ENCODE results near the gene SLC31A1.
A peak's percentile ranks its signal among the peaks of the same experiment; 100 is the strongest.

Gene SLC31A1

GRCh38 chr9:113257863-113258262 lies 36.5 kb downstream of the SLC31A1 start:
- H2AFZ ChIP-seq (ENCODE audit: low read length, unreplicated experiment) = no peak overlapping the region
- H3K4me1 ChIP-seq (ENCODE audit: control insufficient read depth, insufficient read depth, low read length, unreplicated experiment) = no peaks in the 10 kb centered on the region
- H3K79me2 ChIP-seq (ENCODE audit: control insufficient read depth, insufficient read depth, low read length, unreplicated experiment) = no peaks in the 10 kb centered on the region
- no peaks in the 10 kb centered on the region for H3K27me3 ChIP-seq (ENCODE audit: insufficient read depth, low read length)
- peaks cover 14% of the 10 kb centered on the region for H3K36me3 ChIP-seq (ENCODE audit: insufficient read depth, low read length)
- H3K27ac ChIP-seq (ENCODE audit: low read depth, low read length) = no peak overlapping the region
- H3K4me3 ChIP-seq (ENCODE audit: low read depth, low read length) = no peak overlapping the region

- Histone ChIP-seq H3K4me3 (ENCODE audit: low read depth, low read length) (no peak overlapping the region), H2AFZ (ENCODE audit: low read length, unreplicated experiment) (no peak overlapping the region), H3K27ac (ENCODE audit: low read depth, low read length) (no peak overlapping the region), H3K36me3 (ENCODE audit: insufficient read depth, low read length) (peaks cover 14% of the 10 kb centered on the region), H3K79me2 (ENCODE audit: control insufficient read depth, insufficient read depth, low read length, unreplicated experiment) (no peaks in the 10 kb centered on the region), H3K27me3 (ENCODE audit: insufficient read depth, low read length) (no peaks in the 10 kb centered on the region), H3K4me1 (ENCODE audit: control insufficient read depth, insufficient read depth, low read length, unreplicated experiment) (no peaks in the 10 kb centered on the region)
Measured at GRCh38 chr9:113258282-113258681, 36.9 kb downstream of the SLC31A1 start.

DNA sequence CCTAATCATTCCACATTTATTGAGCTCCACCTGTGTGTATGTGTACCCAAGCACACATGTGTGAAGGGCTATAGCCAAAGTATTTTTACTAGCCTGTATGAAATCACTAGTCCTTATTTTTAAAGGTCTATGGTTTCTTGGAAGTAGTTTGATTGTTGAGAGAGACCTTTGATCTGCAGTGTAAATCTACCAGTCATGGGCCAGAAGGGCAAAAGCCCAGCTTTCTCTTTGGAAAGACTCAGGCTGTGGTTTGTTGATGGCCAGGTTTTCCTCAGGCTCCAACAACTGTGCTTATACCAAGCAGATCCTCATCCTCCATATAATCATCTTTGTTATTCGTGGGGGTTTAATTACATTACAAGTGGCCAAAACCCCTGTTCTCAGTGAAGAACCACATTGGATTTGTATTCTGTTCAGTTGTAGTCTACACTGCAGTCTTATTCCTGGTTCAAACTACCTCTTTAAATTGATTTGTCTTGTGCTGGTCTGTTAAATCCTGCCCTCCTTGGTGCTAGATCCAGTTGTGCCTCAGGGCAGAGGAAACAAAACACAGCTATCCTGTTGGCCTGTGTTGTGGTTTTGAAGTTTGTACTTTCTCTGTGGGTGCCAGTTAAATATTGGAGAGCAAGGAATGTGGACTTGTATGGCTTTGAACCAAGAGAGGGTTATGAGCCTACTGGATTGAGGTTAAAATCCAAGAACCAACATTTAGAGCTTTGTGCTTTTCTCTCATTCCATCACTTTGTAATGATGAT lies 40.8 kb downstream of the SLC31A1 start:
- H3K27ac ChIP-seq (ENCODE audit: low read depth, low read length) = no peak overlapping the region
- no peaks in the 10 kb centered on the region for H3K27me3 ChIP-seq (ENCODE audit: insufficient read depth, low read length)
- peaks cover 11% of the 10 kb centered on the region for H3K36me3 ChIP-seq (ENCODE audit: insufficient read depth, low read length)
- H2AFZ ChIP-seq (ENCODE audit: low read length, unreplicated experiment) = no peak overlapping the region
- no peaks in the 10 kb centered on the region for H3K79me2 ChIP-seq (ENCODE audit: control insufficient read depth, insufficient read depth, low read length, unreplicated experiment)
- no peak overlapping the region for H3K4me3 ChIP-seq (ENCODE audit: low read depth, low read length)
- no peaks in the 10 kb centered on the region for H3K4me1 ChIP-seq (ENCODE audit: control insufficient read depth, insufficient read depth, low read length, unreplicated experiment)

DNA sequence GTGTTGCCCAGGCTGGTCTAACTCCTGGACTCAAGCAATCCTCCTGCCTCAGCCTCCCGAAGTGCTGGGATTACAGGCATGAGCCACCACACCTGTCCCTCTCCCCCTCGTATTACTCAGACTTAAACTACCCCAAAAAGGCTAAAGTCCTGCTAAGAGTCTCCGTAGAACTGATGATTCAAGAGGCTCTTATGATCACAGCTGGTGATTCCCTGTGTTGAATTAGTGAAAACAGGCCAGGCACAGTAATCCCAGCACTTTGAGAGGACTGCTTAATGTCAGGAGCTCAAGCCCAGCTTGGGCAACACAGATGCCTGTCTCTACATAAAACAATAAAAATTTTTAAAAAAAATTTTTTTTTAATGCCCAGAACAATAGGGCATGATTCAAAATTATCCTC lies 44.8 kb downstream of the SLC31A1 start:
- Histone ChIP-seq H3K27me3 (ENCODE audit: insufficient read depth, low read length) (no peaks in the 10 kb centered on the region), H3K4me3 (ENCODE audit: low read depth, low read length) (no peak overlapping the region), H3K4me1 (ENCODE audit: control insufficient read depth, insufficient read depth, low read length, unreplicated experiment) (no peaks in the 10 kb centered on the region), H3K27ac (ENCODE audit: low read depth, low read length) (no peak overlapping the region), H3K79me2 (ENCODE audit: control insufficient read depth, insufficient read depth, low read length, unreplicated experiment) (no peaks in the 10 kb centered on the region), H2AFZ (ENCODE audit: low read length, unreplicated experiment) (no peak overlapping the region), H3K36me3 (ENCODE audit: insufficient read depth, low read length) (peaks cover 12% of the 10 kb centered on the region)

DNA sequence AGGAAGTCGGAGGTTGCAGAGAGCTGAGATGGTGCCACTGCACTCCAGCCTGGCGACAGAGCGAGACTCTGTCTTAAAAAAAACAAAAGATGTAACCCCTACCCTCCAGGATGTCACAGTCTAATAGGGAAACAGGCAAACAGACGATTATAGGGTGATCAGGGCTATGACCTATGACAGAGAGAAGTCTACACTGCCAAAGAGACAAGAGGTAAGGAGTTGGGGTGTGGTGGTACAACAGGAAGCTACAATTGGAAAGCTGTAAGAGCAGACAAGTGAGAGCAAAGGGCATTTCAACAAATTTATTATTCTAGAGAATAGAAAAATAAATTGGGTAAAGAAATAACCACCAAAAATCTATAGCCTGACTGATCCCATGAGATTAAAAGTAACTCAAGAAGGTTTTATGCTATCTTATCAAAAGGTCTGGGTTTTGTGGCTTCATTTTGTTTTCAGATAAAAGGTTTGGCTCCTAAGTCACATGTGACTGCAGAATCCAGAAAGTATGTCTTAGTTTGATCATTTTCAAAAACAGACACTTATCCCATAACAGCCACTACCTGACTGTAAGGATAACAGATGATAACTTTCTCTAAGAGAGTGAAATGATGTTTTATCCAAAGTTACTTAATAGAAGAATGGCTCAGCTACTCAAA lies 46.7 kb downstream of the SLC31A1 start:
- no peak overlapping the region for H3K4me3 ChIP-seq (ENCODE audit: low read depth, low read length)
- no peak overlapping the region for H3K27ac ChIP-seq (ENCODE audit: low read depth, low read length)
- no peaks in the 10 kb centered on the region for H3K4me1 ChIP-seq (ENCODE audit: control insufficient read depth, insufficient read depth, low read length, unreplicated experiment)
- no peaks in the 10 kb centered on the region for H3K79me2 ChIP-seq (ENCODE audit: control insufficient read depth, insufficient read depth, low read length, unreplicated experiment)
- H2AFZ ChIP-seq (ENCODE audit: low read length, unreplicated experiment) = no peak overlapping the region
- peaks cover 20% of the 10 kb centered on the region for H3K36me3 ChIP-seq (ENCODE audit: insufficient read depth, low read length)
- no peaks in the 10 kb centered on the region for H3K27me3 ChIP-seq (ENCODE audit: insufficient read depth, low read length)

DNA sequence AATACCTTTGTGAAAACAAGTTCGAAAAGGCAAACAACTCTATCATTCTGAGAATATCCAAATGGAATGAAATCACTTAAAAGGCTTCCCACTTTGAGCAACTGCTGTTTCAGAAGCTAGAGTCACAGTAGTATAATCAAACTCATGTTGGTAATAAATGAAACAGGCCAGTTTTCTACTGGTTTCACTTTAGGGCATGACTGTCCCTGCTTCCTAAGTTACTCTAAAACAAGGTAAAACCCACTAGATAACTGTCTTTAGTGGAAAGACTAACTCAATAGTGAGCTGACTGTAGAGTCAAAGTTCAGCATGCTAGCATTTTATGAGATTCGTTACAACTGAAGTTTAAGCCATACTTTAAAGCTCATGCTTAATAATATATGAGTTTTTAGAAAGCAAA lies 48.0 kb downstream of the SLC31A1 start:
- H3K27ac ChIP-seq (ENCODE audit: low read depth, low read length) = no peak overlapping the region
- H3K4me3 ChIP-seq (ENCODE audit: low read depth, low read length) = no peak overlapping the region
- H3K79me2 ChIP-seq (ENCODE audit: control insufficient read depth, insufficient read depth, low read length, unreplicated experiment) = peaks cover 12% of the 10 kb centered on the region
- H3K27me3 ChIP-seq (ENCODE audit: insufficient read depth, low read length) = no peaks in the 10 kb centered on the region
- peaks cover 7% of the 10 kb centered on the region for H3K4me1 ChIP-seq (ENCODE audit: control insufficient read depth, insufficient read depth, low read length, unreplicated experiment)
- no peak overlapping the region for H2AFZ ChIP-seq (ENCODE audit: low read length, unreplicated experiment)
- H3K36me3 ChIP-seq (ENCODE audit: insufficient read depth, low read length) = peaks cover 20% of the 10 kb centered on the region

DNA sequence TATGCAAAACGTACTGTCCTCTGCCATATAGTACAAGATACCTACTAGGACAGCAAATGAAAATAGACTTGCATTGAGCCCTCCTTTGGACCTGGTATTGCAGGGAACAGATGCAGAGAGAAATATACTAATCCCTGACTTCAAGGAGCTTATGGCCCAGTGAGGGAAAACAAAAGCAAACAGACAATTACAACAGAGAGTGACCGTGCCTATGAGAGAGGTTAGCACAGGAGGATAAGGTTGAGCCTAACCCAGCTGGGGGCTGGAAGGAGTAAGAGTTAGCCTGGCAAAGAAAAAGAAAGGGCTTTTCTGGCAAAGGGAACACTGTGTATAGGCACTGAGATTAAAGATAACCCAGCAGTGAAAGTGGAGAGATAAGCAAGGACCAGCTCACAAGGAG lies 48.5 kb downstream of the SLC31A1 start:
- H3K27me3 ChIP-seq (ENCODE audit: insufficient read depth, low read length) = no peaks in the 10 kb centered on the region
- H3K4me1 ChIP-seq (ENCODE audit: control insufficient read depth, insufficient read depth, low read length, unreplicated experiment) = peaks cover 7% of the 10 kb centered on the region
- no peak overlapping the region for H3K27ac ChIP-seq (ENCODE audit: low read depth, low read length)
- H3K36me3 ChIP-seq (ENCODE audit: insufficient read depth, low read length) = peaks cover 20% of the 10 kb centered on the region
- H3K4me3 ChIP-seq (ENCODE audit: low read depth, low read length) = no peak overlapping the region
- no peak overlapping the region for H2AFZ ChIP-seq (ENCODE audit: low read length, unreplicated experiment)
- peaks cover 17% of the 10 kb centered on the region for H3K79me2 ChIP-seq (ENCODE audit: control insufficient read depth, insufficient read depth, low read length, unreplicated experiment)

GRCh38 chr9:113274474-113275156 lies 53.3 kb downstream of the SLC31A1 start:
- peak overlapping the region; percentile 99 for H3K4me3 ChIP-seq (ENCODE audit: low read depth, low read length)
- H2AFZ ChIP-seq (ENCODE audit: low read length, unreplicated experiment) = peak overlapping the region; percentile 91
- peak overlapping the region; percentile 80 for H3K27ac ChIP-seq (ENCODE audit: low read depth, low read length)
- no peaks in the 10 kb centered on the region for H3K27me3 ChIP-seq (ENCODE audit: insufficient read depth, low read length)
- peaks cover 48% of the 10 kb centered on the region for H3K79me2 ChIP-seq (ENCODE audit: control insufficient read depth, insufficient read depth, low read length, unreplicated experiment)
- peaks cover 35% of the 10 kb centered on the region for H3K36me3 ChIP-seq (ENCODE audit: insufficient read depth, low read length)
- peaks cover 24% of the 10 kb centered on the region for H3K4me1 ChIP-seq (ENCODE audit: control insufficient read depth, insufficient read depth, low read length, unreplicated experiment)

- peak within 1 kb of the TSS; percentile 80 for H3K27ac ChIP-seq (ENCODE audit: low read depth, low read length)
- peaks cover 53% of the 10 kb centered on the region for H3K79me2 ChIP-seq (ENCODE audit: control insufficient read depth, insufficient read depth, low read length, unreplicated experiment)
- H3K4me1 ChIP-seq (ENCODE audit: control insufficient read depth, insufficient read depth, low read length, unreplicated experiment) = peaks cover 24% of the 10 kb centered on the region
- peaks cover 32% of the 10 kb centered on the region for H3K36me3 ChIP-seq (ENCODE audit: insufficient read depth, low read length)
- peak within 1 kb of the TSS; percentile 91 for H2AFZ ChIP-seq (ENCODE audit: low read length, unreplicated experiment)
- no peaks in the 10 kb centered on the region for H3K27me3 ChIP-seq (ENCODE audit: insufficient read depth, low read length)
- peak within 1 kb of the TSS; percentile 99 for H3K4me3 ChIP-seq (ENCODE audit: low read depth, low read length)
Measured at GRCh38 chr9:113275157-113276131, 54.1 kb downstream of the SLC31A1 start, which contains the start of the genes CDC26 and PRPF4. Gene CDC26 (minus strand): TSS chr9:113275572. CDS start chr9:113272507, 3,065 bp downstream. Gene PRPF4 (plus strand): TSS chr9:113275658. CDS start chr9:113275744, 86 bp downstream.

GRCh38 chr9:113278840-113279239 lies 57.5 kb downstream of the SLC31A1 start:
- Histone ChIP-seq H2AFZ (ENCODE audit: low read length, unreplicated experiment) (no peak overlapping the region), H3K27me3 (ENCODE audit: insufficient read depth, low read length) (no peaks in the 10 kb centered on the region), H3K4me1 (ENCODE audit: control insufficient read depth, insufficient read depth, low read length, unreplicated experiment) (peaks cover 22% of the 10 kb centered on the region), H3K79me2 (ENCODE audit: control insufficient read depth, insufficient read depth, low read length, unreplicated experiment) (peaks cover 46% of the 10 kb centered on the region), H3K27ac (ENCODE audit: low read depth, low read length) (no peak overlapping the region), H3K4me3 (ENCODE audit: low read depth, low read length) (peak overlapping the region; percentile 33; the same call in 1 of the 2 replicates), H3K36me3 (ENCODE audit: insufficient read depth, low read length) (peaks cover 50% of the 10 kb centered on the region)

Data from ACC112 (cell line).